Kidney tubule cell (primary cell): ENCODE data around the gene CDC34.

ENCODE experiments used
- DNase-seq: peaks from one replicate; pipeline ENCODE4 v3.0.0-alpha.2; 2018; ENCODE audit warnings: low spot score

CDC34 gene, protein sequence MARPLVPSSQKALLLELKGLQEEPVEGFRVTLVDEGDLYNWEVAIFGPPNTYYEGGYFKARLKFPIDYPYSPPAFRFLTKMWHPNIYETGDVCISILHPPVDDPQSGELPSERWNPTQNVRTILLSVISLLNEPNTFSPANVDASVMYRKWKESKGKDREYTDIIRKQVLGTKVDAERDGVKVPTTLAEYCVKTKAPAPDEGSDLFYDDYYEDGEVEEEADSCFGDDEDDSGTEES

DNA sequence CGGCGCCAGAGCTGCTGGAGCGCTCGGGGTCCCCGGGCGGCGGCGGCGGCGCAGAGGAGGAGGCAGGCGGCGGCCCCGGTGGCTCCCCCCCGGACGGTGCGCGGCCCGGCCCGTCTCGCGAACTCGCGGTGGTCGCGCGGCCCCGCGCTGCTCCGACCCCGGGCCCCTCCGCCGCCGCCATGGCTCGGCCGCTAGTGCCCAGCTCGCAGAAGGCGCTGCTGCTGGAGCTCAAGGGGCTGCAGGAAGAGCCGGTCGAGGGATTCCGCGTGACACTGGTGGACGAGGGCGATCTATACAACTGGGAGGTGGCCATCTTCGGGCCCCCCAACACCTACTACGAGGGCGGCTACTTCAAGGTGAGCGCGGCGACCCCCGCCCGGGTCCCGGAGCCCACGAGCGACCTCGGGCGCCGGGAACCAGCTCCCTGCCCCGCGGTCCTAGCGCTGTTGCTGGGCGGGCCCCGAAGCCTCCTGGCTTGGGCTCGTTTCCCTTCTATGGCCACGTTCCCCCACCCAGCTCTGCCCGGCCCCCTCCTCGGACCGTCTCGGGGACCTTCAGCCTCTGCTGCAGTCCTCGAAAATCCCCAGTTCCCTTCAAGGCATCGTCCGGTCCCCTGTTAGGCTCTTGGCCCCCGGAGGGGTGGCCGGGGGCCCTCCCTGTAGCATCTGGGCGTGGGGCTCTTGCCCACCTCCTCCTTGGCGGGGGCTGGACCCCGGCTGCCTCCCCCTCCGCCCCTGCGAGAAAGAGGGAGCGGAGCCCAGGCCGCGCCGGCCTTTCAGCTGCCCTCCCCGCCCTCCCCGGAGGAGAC is at the start of gene CDC34:
TSS of gene CDC34 (plus strand) at position 8 of the 808 bp plus-strand sequence. CDS start at position 180, 172 bp downstream.
- DNase-seq: no peak

DNA sequence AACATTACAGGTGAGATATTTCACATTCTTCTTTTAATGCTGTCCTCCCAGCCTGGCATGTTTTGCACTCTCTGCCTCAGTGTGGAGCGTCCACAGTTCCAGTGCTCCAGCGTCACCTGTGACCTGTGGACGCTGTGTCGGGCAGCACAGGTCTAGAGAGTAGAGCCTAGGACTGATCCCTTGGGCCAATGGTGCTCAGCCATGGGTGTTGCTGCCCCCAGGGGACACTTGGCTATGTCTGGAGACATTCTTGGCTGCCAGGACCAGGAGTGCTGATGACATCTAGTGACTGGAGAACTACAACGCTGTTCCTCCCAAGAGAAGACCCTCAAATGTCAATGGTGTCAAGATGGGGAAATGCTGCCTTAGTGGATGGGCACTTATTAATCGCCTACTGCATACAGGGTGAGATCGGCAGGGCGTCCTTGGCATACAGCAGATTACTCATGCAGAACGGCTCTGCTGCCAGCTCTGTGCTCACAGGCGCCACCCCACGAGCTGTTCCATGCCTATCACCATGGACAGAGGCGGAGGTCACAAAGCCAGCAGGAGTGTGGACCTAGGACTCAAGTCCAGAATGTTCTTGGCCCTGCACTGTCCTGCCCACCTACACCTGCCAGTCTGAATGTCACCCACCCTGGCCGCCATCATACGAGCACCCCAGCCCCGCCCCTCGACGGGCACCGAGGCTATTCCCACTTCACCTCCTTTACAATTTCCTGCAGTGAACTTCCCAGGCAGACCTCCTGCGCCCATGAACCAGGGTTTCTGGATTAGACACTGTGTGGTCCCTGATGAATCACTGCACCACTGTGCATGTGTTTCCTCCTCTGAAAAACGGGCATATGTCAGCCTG is 49.1 kb upstream of the CDC34 start:
- DNase-seq: peak; percentile 23

DNA sequence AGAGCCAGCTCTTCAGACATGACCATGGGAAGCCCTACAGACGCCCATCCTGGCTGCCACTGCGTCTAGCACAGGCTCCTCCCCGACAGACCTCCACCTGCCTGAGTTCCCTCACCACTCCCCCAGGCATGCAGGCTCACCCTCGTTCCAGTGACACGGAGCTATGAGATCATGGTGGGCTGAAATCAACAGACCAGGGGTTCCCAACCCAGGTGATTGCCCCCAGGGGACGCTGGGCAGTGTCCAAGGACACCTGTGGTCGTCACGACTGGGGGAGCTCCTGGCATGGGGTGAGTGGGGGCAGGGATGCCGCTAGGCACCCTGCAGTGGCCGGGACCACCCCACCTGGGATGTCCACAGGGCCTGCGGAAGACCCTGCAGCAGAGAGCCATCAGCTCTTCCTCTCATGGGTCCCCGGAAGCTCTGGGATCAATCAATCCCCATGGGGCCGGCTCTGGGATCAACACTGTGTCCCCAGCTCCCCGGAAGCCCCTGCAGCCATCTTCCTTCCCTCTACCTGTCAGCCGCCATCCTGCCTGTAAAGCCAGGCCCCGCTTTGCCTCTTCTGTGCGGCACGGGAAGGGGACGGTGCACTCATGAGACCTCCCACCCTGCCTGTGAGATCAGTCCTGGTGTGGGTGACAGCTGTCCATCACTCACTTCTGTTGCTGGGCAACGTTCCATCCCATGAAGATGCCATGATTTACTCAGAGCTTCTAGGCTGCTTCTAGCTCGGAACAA is 48.1 kb upstream of the CDC34 start:
- no peak for DNase-seq

DNA sequence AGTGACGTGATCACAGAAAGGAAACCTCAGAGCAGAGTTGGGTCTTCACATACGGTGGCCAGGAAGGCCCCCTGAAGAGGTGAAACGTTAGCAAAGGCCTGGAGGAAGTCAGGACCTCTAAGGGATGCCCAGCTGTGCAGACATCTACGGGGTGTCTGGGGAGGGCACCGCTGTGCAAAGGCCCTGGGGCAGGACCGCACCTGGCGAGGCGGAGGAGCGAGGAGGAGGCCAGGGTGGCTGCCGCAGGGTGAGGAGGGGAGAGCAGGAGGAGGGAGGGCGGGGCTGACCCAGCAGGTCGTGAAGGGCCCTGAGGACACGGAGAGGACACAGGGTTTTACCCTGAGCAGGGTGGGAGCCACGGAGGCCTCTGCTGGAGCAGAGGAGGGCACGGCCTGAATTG is 47.1 kb upstream of the CDC34 start:
- DNase-seq: no peak

DNA sequence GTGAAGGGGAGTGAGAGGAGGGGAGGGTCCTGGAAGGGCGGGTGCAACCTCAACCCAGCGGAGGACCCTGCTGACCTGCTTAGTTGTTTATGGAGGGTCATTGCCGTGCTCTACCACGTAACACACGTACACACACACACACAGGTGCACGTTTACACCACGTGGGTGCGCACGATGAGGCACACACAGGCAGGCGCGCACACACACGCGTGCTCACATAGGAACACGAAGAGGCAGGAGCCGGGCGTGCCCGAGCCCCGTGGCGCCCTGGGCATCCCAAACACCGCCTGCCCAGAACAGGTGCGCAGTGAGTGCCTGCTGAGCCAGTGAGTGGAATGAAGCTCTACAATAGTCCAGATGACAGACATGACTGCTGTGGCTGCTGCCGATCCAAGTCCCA is 46.5 kb upstream of the CDC34 start:
- no peak for DNase-seq

DNA sequence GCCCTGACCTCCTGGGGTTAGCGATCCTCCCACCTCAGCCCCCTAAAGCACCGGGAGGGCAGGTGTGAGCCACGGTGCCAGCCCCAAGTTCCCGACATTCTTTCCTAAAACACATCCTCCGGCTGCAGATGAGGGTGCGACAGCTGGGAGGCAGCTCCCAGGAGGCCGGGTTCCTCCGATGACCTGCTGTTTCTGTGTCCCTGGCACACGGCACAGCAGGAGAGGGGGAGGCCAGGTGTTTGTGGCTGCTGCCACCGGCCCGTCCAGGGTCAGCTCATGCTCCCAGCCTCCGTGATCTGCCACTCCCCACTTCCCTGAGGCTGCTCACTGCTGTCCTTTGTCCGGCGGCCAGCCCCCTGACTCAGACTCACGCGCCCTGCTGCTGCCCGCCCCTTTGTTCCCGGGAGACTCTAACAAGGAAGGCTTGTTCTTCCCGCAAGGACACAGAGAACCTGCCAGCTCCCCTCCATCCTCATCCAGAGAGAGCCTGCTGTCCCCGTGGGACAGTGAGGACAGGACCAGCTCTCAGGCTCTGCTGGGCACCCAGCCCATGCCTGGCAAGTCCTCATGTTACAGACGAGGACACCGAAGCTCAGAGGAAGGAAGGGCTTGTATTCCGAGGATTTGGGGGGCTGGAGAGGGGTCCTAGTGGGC is 45.9 kb upstream of the CDC34 start:
- peak; percentile 76 for DNase-seq

DNA sequence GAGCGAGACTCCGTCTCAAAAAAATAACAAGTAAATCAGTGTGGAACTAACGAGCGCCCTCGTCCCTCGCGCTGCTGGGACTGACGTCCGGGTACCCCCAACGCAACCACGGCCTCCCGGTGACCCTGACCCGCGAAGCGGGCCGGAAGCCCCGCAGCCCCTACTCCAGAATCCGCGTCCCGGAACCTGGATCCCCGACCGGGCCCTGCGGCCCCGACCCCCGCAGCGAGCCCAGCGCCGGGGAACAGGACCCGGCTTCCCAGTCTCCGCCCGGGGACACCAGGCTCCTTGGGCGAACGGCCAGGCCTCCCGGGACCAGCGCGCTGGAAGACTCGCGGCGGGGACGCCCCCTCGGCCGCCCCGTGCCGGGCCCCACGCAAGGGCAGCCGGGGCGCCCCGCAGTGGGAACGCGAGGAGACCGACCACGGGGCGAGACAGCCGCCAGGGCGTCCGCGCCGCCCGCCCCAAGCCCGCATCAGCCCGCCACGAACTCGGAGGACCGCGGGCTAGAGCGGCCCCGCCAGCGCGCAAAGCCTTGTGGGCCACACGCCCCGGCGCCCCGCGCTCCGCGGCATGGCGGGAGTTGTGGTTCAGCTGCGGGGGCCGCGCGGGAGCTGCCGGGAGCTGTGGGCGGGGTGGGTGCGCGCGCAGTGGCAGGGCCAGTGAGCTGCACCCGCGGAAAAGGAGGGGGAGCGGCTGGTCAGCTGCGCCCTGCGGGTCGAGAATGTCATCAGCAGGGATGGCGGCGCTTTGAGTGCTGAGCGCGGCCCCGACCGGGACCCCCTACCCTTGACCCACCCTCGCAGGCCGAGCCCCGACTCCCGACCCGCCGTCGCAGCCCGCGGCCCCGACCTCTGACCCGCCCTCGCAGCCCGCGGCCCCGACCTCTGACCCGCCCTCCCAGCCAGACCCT is 42.8 kb upstream of the CDC34 start:
- DNase-seq: peak; percentile 93

DNA sequence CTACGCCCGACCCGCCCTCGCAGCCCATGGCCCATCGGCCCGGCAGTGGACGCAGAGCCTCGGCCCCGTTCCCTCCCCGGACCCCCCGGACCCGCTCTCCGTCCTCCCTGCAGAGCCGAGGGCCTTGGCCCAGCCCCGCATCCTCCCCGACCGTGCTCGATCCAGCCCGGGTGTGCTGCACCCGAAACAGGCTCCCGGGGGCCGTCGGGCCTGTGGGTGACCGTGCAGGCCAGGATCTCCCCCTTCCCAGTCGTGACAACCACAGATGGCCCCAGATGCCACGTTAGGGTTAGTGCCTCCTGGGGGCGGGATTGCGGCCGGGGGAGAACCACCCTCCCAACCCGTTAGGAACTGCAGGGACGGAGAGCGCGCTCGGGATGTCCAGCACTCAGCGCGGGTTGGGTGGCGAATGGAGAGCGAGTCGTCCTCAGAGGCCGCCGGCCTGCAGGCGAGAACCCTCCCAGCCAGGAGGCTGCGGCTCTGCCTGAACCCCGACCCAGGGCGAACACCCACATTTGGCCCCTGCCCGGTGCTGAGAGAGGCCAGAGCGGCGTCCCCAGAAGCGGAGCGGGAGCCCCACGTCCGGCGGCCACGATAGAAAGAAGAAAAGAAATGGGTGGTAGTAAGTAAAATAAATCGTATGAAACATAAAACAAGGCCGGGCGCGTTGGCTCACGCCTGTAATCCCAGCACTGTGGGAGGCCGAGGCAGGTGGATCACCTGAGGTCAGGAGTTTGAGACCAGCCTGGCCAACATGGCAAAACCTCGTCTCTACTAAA is 42.0 kb upstream of the CDC34 start:
- DNase-seq: no peak

DNA sequence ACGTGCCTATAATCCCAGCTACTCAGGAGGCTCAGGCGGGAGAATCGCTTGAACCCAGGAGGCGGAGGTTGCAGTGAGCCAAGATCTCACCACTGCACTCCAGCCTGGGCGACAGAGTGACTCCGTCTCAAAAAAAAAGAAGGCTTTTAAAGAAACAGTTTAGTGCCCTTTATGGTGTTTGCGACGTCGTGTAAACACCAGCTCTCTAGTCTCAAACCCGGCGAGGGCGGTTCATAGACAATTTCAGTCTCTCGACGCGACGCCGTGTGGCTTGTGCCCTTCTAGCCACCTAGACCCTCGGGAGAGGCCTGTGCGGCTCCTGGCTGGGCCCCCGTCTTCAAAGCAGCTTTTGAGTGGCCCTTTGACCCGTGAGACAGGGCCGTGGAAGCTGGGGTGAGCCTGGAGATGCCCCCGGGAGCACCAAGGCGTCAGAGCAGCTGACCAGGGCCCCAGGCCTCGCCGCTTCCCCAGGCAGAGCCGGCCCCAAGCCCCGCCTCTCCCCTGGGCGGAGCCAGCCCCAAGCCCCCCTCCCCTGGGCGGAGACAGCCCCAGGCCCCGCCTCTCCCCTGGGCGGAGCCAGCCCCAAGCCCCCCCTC is 40.3 kb upstream of the CDC34 start:
- no peak for DNase-seq

DNA sequence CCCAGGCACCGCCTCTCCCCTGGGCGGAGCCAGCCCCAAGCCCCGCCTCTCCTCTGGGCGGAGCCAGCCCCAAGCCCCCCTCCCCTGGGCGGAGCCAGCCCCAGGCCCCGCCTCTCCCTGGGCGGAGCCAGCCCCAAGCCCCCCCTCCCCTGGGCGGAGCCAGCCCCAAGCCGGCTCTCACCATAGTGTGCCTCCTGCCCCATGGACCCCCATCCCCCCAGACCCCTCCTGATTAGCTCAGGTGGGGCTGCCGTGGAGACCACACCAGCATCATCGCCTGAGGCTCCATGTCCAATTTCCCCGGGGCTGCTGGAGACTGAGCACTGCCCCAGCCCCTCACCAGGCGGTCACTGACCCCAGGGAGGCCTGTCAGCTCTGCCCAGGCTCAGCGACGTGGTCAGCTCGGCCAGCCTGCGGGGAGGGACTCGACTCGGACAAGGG is 39.4 kb upstream of the CDC34 start:
- no peak for DNase-seq

DNA sequence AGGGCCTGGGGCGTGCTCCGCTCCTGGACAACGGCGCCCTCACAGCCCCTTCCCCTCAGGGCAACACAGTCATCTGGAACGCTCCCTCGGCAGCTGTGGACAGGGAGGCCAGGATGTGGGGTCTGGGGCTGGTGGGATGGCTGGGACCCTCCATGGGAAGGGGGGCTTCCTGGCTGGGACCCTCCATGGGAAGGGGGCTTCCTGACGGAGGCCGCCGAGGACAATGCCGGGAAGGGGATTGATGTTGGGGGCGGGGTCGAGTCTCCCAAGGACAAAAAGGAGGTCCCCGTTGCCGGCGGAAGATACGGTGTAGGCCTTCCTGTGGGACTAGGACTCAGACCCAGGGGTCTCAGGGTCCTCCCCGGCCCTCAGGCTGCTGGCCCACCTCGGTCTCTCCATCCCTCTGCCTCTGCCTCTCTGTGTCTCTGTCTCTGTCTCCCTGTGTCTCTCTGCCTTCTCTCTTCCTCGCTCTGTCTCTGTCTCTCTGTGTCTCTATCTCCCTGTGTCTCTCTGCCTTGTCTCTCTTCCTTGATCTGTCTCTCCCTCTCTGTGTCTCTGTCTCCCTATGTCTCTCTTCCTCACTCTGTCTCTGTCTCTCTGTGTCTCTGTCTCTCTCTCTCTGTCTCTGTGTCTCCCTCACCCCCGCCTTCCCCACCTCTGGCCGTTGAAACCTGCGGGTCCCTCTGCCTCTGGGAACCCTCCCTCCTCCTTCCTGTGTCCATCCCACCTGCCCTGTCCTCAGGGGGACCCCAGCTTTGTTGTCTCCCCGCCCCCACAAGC is 38.0 kb upstream of the CDC34 start:
- DNase-seq: no peak

DNA sequence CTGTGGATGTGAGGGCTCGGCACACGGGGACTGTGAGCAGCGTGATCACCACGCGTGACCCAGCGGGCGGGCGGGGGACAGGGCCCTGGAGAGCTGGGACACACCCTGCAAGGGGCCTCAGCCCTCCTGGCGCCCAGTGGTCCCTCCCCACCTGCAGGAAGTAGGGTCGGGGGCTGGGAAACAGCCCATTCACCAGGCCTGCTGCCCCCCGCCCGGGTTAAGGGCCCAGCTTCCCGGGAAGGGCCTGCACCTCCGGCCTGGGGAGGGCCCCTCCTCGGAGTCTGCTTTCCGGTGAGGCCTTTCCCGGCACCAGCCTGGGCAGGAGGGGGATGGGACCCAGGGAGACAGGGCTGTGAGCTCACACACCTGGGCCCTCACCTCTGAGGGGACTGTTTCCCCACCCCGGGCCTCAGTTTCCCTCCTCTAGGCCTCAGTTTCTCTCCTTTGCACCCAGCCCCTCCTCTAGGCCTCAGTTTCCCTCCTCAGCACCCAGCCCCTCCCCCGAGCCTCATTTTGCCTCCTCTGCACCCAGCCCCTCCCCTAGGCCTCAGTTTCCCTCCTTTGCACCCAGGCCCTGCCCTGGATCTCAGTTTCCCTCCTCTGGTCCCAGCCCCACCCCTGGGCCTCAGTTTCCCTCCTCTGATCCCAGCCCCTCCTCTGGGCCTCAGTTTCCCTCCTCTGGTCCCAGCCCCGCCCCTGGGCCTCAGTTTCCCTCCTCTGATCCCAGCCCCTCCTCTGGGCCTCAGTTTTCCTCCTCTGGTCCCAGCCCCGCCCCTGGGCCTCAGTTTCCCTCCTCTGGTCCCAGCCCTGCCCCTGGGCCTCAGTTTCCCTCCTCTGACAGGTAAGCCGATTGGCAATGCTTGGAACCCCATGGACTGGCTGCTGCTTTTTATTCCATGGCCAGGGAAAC is 37.1 kb upstream of the CDC34 start:
- no peak for DNase-seq

DNA sequence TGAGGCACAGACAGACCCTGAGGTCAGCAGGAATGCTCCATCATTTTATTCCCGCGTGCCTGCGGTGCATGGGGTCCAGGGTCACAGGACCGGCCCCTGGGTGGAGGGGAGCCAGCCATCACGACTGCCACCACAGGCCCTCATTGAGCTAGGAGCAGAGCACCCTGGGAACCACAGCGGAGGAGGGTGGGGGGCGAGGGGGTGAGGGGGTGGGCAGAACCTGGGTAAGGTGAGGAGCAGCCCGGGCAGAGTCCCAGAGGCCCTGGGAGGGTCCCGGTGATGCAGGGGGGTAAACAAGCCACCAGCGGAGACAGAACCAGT is 36.5 kb upstream of the CDC34 start:
- no peak for DNase-seq

DNA sequence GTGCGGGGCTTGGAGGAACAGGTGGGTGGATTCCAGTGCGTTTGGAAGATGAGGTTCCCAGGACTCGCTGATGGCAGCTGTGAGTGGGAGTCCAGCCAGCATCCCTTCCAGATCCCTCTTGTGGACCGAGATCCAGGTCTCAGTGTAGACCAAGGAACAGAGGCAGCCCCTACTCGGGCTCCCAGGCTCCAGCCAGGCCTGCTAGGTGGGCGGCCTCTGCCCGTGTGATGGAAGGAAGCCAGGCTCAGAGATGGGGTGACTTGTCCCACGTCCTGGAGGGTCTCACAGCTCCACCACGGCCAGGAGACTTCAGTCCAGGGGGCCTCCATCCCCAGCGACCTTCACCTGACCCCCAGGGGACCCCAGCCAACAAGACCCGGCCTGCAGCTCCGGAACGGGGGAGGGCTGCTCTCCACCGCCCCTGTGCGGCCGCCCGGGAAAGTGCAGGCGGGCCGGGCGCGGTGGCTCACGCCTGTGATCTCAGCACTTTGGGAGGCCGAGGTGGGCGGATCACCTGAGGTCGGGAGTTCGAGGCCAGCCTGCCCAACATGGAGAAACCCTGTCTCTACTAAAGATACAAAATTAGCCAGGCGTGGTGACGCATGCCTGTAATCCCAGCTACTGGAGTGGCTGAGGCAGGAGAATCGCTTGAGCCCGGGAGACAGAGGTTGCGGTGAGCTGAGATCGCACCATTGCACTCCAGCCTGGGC is 36.0 kb upstream of the CDC34 start:
- no peak for DNase-seq

DNA sequence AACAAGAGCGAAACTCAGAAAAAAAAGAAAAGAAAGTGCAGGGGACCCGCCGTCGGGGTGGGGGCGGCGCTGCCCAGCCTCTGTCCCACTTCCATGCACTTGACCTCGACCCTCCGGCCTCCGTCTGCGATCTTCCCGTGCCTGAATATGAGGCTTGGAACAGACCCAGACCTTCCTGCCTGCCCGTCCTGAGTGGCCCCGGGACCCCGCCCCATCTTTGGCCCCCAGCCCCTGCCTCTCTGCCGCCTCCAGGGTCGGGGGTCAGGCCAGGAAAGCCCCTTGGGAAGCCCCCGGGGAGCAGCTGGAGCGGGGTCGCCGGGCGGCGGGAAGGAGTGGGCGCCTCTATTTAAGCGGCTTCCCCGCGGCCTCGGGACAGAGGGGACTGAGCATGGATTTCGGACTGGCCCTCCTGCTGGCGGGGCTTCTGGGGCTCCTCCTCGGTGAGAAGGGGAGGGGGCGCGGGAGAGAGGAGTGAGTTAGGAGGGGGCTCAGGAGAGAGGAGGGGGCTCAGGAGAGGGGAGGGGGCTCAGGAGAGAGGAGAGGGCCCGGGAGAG is 35.4 kb upstream of the CDC34 start, which contains the start of gene MADCAM1:
TSS of gene MADCAM1 (plus strand) at position 375 of the 554 bp plus-strand sequence. CDS start at position 389, 14 bp downstream.
- no peak for DNase-seq

DNA sequence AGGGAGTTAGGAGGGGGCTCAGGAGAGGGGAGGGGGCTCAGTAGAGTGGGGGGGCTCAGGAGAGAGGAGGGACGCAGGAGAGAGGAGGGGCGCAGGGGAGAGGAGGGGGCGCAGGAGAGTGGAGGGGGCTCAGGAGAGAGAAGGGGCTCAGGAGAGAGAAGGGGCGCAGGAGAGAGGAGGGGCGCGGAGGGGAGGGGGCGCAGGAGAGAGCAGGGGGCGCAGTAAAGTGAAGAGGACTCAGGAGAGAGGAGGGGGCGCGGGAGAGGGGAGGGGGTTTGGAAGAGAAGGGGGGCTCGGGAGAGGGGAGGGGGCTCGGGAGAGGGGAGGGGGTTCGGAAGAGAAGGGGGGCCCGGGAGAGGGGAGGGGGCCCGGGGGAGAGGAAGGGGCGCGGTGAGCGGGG is 34.6 kb upstream of the CDC34 start:
- DNase-seq: no peak
